Endodermal cell (in vitro differentiated cells): ENCODE measurements around the gene HBE1. TPM values are rescaled to one million over a fixed set of nuclear protein-coding genes. Genes with fewer than 3 reads are reported as not detected.

Experiments
- DNase-seq: peaks from one replicate; pipeline ENCODE4 v3.0.0-alpha.2; 2017
- H3K27ac ChIP-seq: 2 replicates; pipeline ENCODE4 v1.5.1; 2013; ENCODE audit warnings: mild to moderate bottlenecking, low read depth, low read length, moderate library complexity
- H3K27me3 ChIP-seq: 2 replicates; pipeline ENCODE4 v1.6.1; 2013; ENCODE audit warnings: mild to moderate bottlenecking, low read length, moderate library complexity; ENCODE audit not compliant: insufficient read depth, control insufficient read depth, poor library complexity, severe bottlenecking
- H3K36me3 ChIP-seq: 2 replicates; pipeline ENCODE4 v1.7.0; 2013; ENCODE audit warnings: mild to moderate bottlenecking, low read length, moderate library complexity; ENCODE audit not compliant: control insufficient read depth, insufficient read depth
- H3K4me1 ChIP-seq: one replicate; pipeline ENCODE4 v1.7.0; 2013; ENCODE audit warnings: low read length; ENCODE audit not compliant: control insufficient read depth, insufficient read depth
- H3K4me3 ChIP-seq: 2 replicates; pipeline ENCODE4 v1.5.1; 2013; ENCODE audit warnings: mild to moderate bottlenecking, low read length, moderate library complexity
- H3K9ac ChIP-seq: 2 replicates; pipeline ENCODE4 v1.6.1; 2013; ENCODE audit warnings: mild to moderate bottlenecking, low read length, moderate library complexity; ENCODE audit not compliant: poor library complexity, severe bottlenecking; ENCODE audit errors: extremely low read depth
- H3K9me3 ChIP-seq: 2 replicates; pipeline ENCODE4 v1.6.1; 2013; ENCODE audit warnings: mild to moderate bottlenecking, low read length, moderate library complexity; ENCODE audit not compliant: control insufficient read depth
- H3K27ac Mint-ChIP-seq: 2 replicates; pipeline ENCODE4 v1.8.0; 2020; ENCODE audit warnings: mixed read lengths
- H3K27me3 Mint-ChIP-seq: 2 replicates; pipeline ENCODE4 v1.8.0; 2021; ENCODE audit warnings: mild to moderate bottlenecking, mixed read lengths; ENCODE audit not compliant: insufficient read depth
- H3K36me3 Mint-ChIP-seq: 2 replicates; pipeline ENCODE4 v1.8.0; 2020; ENCODE audit warnings: low read depth, mixed read lengths
- H3K4me1 Mint-ChIP-seq: 2 replicates; pipeline ENCODE4 v1.8.0; 2020; ENCODE audit warnings: mixed read lengths
- H3K4me3 Mint-ChIP-seq: 2 replicates; pipeline ENCODE4 v1.8.0; 2020; ENCODE audit warnings: mild to moderate bottlenecking, moderate library complexity, mixed read lengths
- H3K9me3 Mint-ChIP-seq: 2 replicates; pipeline ENCODE4 v1.8.0; 2020; ENCODE audit warnings: mild to moderate bottlenecking, mixed read lengths
- CTCF ChIP-seq: fragments of 200-600 bp; sonication (generic); conservative IDR thresholded peaks from 2 replicates; pipeline ENCODE4 v1.5.0; 2021; ENCODE audit warnings: antibody characterized with exemption, mild to moderate bottlenecking
- WGBS, 2 experiments: methylation state at CpG; one replicate each; pipeline versions ENCODE4 v1.1.5 to v1.1.7; 2013; ENCODE audit warnings: missing lambda C conversion rate in 2 of 2, mixed read lengths in 1 of 2; ENCODE audit not compliant: insufficient coverage in 1 of 2, insufficient read length in 1 of 2; 5-methylcytosine and 5-hydroxymethylcytosine counted together
- total RNA-seq, 2 donors: library from RNA; stranded (reverse); fragmentation: NEBNext Ultra II Directional in 1 of 2; extraction: Animal tissue kit (Norgen Biotek cat#: 25700) in 1 of 2; gene quantifications; 2 replicates in 1 of 2; 3 replicates in 1 of 2; pipeline ENCODE4 v1.2.1, GENCODE V29; 2021

The HBE1 gene
- total RNA-seq, 2 donors from 2014 or later, result 0.81 to 6.1 TPM

DNA sequence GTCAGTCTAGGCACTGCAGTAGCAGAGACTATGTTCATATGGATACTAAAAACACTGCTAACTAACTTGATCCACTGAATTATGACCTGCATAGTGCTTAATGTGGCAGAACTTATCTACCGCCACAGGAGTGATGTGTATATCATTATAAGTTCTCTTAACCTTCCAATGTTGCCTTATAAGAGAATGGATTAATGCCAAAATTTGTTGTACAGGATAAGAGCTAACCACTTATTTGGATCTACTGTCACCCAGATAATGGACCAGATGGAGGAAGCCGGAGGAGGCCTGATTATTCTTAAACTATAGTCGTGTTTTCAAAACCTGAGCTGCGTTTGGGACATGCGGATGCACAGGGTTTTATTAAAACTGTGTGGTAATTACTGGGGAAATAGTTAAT is 33.9 kb upstream of the HBE1 start:
- H3K27me3 ChIP-seq, result no peaks in the 10 kb centered on the region
- no peaks in the 10 kb centered on the region for H3K36me3 ChIP-seq
- Mint-ChIP-seq H3K4me1 (peaks cover 10% of the 10 kb centered on the region), H3K27me3 (no peaks in the 10 kb centered on the region), H3K9me3 (no peaks in the 10 kb centered on the region), H3K36me3 (no peaks in the 10 kb centered on the region), H3K27ac (no peak overlapping the region), H3K4me3 (no peak overlapping the region)
- no peak overlapping the region for H3K9ac ChIP-seq
- no peaks in the 10 kb centered on the region for H3K4me1 ChIP-seq
- no peaks in the 10 kb centered on the region for H3K9me3 ChIP-seq
- no peak for TF ChIP-seq CTCF
- H3K4me3 ChIP-seq, result no peak overlapping the region
- H3K27ac ChIP-seq, result no peak overlapping the region
- WGBS, 2 experiments, result 94 to 100% methylated on average over 1 to 4 of the region's 5 CpGs
- DNase-seq, result no peak

DNA sequence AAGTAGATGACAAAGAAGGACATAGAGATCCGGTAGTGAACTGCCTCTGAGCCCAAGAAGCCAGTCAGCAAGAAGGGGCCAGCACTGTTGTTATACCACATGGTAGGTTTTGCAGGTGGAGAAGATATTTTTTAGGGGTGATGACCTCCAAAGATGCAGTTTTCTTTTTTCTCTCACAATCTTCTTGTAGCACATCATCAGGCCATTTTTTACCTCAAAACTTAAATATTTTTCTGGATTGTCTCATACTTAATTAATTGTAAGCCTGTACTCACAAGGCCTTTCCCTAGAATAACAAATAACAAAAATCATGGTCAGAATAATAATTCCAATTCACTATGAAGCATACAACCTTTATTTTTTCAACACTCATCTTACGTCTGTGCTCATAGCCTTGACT is 32.1 kb upstream of the HBE1 start, which contains the start of gene OR51B4:
Gene OR51B4, minus strand, starts transcription at position 101 of the 400 bp plus-strand sequence. Its CDS starts 0 bp downstream, at position 101.
- 93 to 98% methylated on average over 2 of the region's 2 CpGs for WGBS, 2 experiments
- no peak for DNase-seq
- Histone ChIP-seq H3K9ac (no peak within 1 kb of the TSS), H3K4me3 (no peak within 1 kb of the TSS), H3K27ac (no peak within 1 kb of the TSS), H3K4me1 (no peaks in the 10 kb centered on the region), H3K27me3 (no peaks in the 10 kb centered on the region), H3K36me3 (no peaks in the 10 kb centered on the region), H3K9me3 (no peaks in the 10 kb centered on the region)
- no peaks in the 10 kb centered on the region for H3K36me3 Mint-ChIP-seq
- no peaks in the 10 kb centered on the region for H3K27me3 Mint-ChIP-seq
- no peak for TF ChIP-seq CTCF
- H3K4me1 Mint-ChIP-seq, result peaks cover 11% of the 10 kb centered on the region
- no peak within 1 kb of the TSS for H3K27ac Mint-ChIP-seq
- H3K9me3 Mint-ChIP-seq, result no peaks in the 10 kb centered on the region
- no peak within 1 kb of the TSS for H3K4me3 Mint-ChIP-seq

- H3K4me1 Mint-ChIP-seq, result peaks cover 11% of the 10 kb centered on the region
- Histone ChIP-seq H3K4me1 (no peaks in the 10 kb centered on the region), H3K9ac (no peak overlapping the region), H3K27ac (no peak overlapping the region), H3K27me3 (no peaks in the 10 kb centered on the region), H3K9me3 (no peaks in the 10 kb centered on the region), H3K36me3 (no peaks in the 10 kb centered on the region), H3K4me3 (no peak overlapping the region)
- no peak overlapping the region for H3K4me3 Mint-ChIP-seq
- no peaks in the 10 kb centered on the region for H3K36me3 Mint-ChIP-seq
- DNase-seq, result no peak
- no peaks in the 10 kb centered on the region for H3K9me3 Mint-ChIP-seq
- no peak for TF ChIP-seq CTCF
- no peaks in the 10 kb centered on the region for H3K27me3 Mint-ChIP-seq
- no peak overlapping the region for H3K27ac Mint-ChIP-seq
- 82 to 84% methylated on average over 3 of the region's 3 CpGs for WGBS, 2 experiments
These were observed 30.5 kb upstream of the HBE1 start for GRCh38 chr11:5300251-5300650.
